Measurements from ENCODE around the gene RAB42. TPM values are rescaled to one million over a fixed set of nuclear protein-coding genes. Genes with fewer than 3 reads are reported as not detected.

RAB42 gene
- total and polyA plus RNA-seq, 10 of the 15 experiments (the other 5 are each of a cell fraction or from before 2014, with no cell fraction given), result 0.16 to 4.5 (median 0.49) TPM

GRCh38 chr1:28581531-28582247 is 10.4 kb upstream of the RAB42 start (continued):
- TF ChIP-seq USF1 (IDR thresholded peaks at IDR 0.05; ENCODE audit: borderline replicate concordance, extremely low read length, insufficient read depth, low read depth, low read length) (peak; percentile 53), ETV6 (conservative IDR thresholded peaks at IDR 0.05 in 1 of 2, IDR thresholded peaks at IDR 0.05 in 1 of 2; ENCODE audit: borderline replicate concordance in 1 of 2, low read depth in 1 of 2) (no peak; a peak in 1 of 4 replicates), WRNIP1 (IDR thresholded peaks at IDR 0.05; ENCODE audit: borderline replicate concordance, low read depth, low read length) (no peak), KAT2A (conservative IDR thresholded peaks at IDR 0.05; ENCODE audit: control insufficient read depth, low read depth, low read length) (no peak), SMAD5 (IDR thresholded peaks at IDR 0.05; ENCODE audit: low read depth) (peak; percentile 99), FOXK2 (IDR thresholded peaks at IDR 0.05) (no peak), NR2C2 (IDR thresholded peaks at IDR 0.05; ENCODE audit: borderline replicate concordance, control insufficient read depth, insufficient read length, low read depth) (no peak), FOS (IDR thresholded peaks at IDR 0.05; ENCODE audit: borderline replicate concordance, extremely low read depth, insufficient read length) (no peak), HSF1 (IDR thresholded peaks at IDR 0.05; ENCODE audit: low read depth, low read length) (no peak), CUX1 (IDR thresholded peaks at IDR 0.05; ENCODE audit: insufficient replicate concordance, low read depth, low read length) (no peak), ASH2L (IDR thresholded peaks at IDR 0.05; ENCODE audit: borderline replicate concordance, low read depth) (no peak), MAX (IDR thresholded peaks at IDR 0.05; ENCODE audit: low read depth, low read length) (peak; percentile 91), ZNF592 (IDR thresholded peaks at IDR 0.05) (no peak), SIX5 (IDR thresholded peaks at IDR 0.05; ENCODE audit: low read depth, low read length, severe bottlenecking) (peak; percentile 86), SPI1 (IDR thresholded peaks at IDR 0.05; ENCODE audit: borderline replicate concordance, insufficient read depth, low read depth, low read length) (no peak), BCL11A (IDR thresholded peaks at IDR 0.05; ENCODE audit: low read depth, low read length) (no peak)

Data from GM12878 (cell line).